Stimulated activated CD4-positive, alpha-beta T cell treated with anti-CD3 and anti-CD28 coated beads, Interleukin-2, amount 100 ng/mL, for 4 hours (primary cell): ENCODE results near the gene LRRFIP1.

Source experiments
- DNase-seq: peaks from one replicate; pipeline ENCODE4 v3.0.0-alpha.2; 2020; ENCODE audit warnings: low read depth

LRRFIP1 gene

GRCh38 chr2:237702441-237703391 lies 75.3 kb downstream of the LRRFIP1 start:
- DNase-seq, result peak; percentile 55

- no peak for DNase-seq
These were observed 77.4 kb downstream of the LRRFIP1 start for GRCh38 chr2:237704501-237705434.

- no peak for DNase-seq
These were observed 78.9 kb downstream of the LRRFIP1 start for GRCh38 chr2:237706257-237706656.

- DNase-seq, result no peak
These were observed 80.6 kb downstream of the LRRFIP1 start for GRCh38 chr2:237708065-237708398.

- no peak for DNase-seq
These were observed 81.1 kb downstream of the LRRFIP1 start for GRCh38 chr2:237708491-237708890.

GRCh38 chr2:237708961-237709360 lies 81.6 kb downstream of the LRRFIP1 start:
- DNase-seq, result no peak

- no peak for DNase-seq
These were observed 84.2 kb downstream of the LRRFIP1 start for GRCh38 chr2:237711458-237712150.

GRCh38 chr2:237712477-237713377 lies 85.3 kb downstream of the LRRFIP1 start:
- no peak for DNase-seq

- no peak for DNase-seq
These were observed 87.5 kb downstream of the LRRFIP1 start for GRCh38 chr2:237714690-237715458.

- no peak for DNase-seq
These were observed 88.1 kb downstream of the LRRFIP1 start for GRCh38 chr2:237715459-237715947.

- no peak for DNase-seq
These were observed 88.6 kb downstream of the LRRFIP1 start for GRCh38 chr2:237716011-237716410.

- DNase-seq, result no peak
These were observed 90.2 kb downstream of the LRRFIP1 start for GRCh38 chr2:237717366-237718276.

- no peak for DNase-seq
These were observed 90.9 kb downstream of the LRRFIP1 start for GRCh38 chr2:237718277-237718634.

- DNase-seq, result no peak
These were observed 93.1 kb downstream of the LRRFIP1 start for GRCh38 chr2:237720444-237720843.

GRCh38 chr2:237720957-237721356 lies 93.6 kb downstream of the LRRFIP1 start:
- no peak for DNase-seq

GRCh38 chr2:237721458-237721857 lies 94.1 kb downstream of the LRRFIP1 start:
- DNase-seq, result no peak

GRCh38 chr2:237722616-237723015 lies 95.2 kb downstream of the LRRFIP1 start:
- no peak for DNase-seq

- DNase-seq, result no peak
These were observed 95.6 kb downstream of the LRRFIP1 start for GRCh38 chr2:237723023-237723422.

- DNase-seq, result no peak
These were observed 96.2 kb downstream of the LRRFIP1 start for GRCh38 chr2:237723602-237724001.
